ENCODE results near the gene GCN1. TPM values are rescaled to one million over a fixed set of nuclear protein-coding genes. Genes with fewer than 3 reads are reported as not detected.

Gene GCN1
- polyA plus RNA-seq, 3 donors, result 5.0 to 22.1 (median 8.3) TPM

DNA sequence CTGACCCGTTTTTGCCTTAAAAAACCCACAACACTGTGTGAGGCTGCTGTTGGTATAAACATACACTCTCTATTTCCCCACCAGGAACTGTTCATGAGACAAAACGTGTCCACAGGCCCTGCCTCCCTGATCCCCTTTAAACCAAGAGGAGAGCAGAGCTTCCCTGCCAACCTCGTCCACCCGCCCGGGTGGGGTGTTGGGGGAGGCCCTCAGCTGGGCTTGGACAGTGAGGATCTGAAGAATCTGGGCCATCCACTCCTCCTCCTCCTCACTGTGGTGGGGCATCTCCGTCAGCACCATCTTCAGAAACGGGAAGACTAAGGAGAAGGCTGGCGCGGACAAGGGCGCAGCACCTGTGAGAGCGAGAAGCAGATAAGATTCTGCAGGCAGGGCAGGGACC, 36.8 kb downstream of the GCN1 start:
- Histone ChIP-seq H3K79me2 (ENCODE audit: insufficient read depth, low read length) (no peaks in the 10 kb centered on the region), H3K27me3 (ENCODE audit: control insufficient read depth in 2 of 2, insufficient read depth in 2 of 2, low read length in 2 of 2) (no peaks in the 10 kb centered on the region), H3K27ac (ENCODE audit: low read depth in 1 of 2, low read length in 2 of 2) (no peak overlapping the region), H4K20me1 (ENCODE audit: insufficient read depth, low read length) (no peaks in the 10 kb centered on the region), H3K4me3 (replicated peaks in 1 of 3; ENCODE audit: low read depth in 2 of 3, low read length in 3 of 3) (no peak overlapping the region), H3K4me1 (ENCODE audit: control insufficient read depth in 1 of 2, insufficient read depth in 2 of 2, low read length in 2 of 2) (no peaks in the 10 kb centered on the region), H3K9ac (ENCODE audit: insufficient read depth, low read length, poor library complexity, severe bottlenecking) (no peak overlapping the region), H3K9me3 (replicated peaks in 1 of 2; ENCODE audit: control insufficient read depth in 1 of 2, insufficient read depth in 1 of 2, low read length in 2 of 2) (no peaks in the 10 kb centered on the region), H2AFZ (ENCODE audit: insufficient read depth, low read depth, low read length, poor library complexity, severe bottlenecking) (no peak overlapping the region), H3K36me3 (replicated peaks in 1 of 2; ENCODE audit: control insufficient read depth in 1 of 2, insufficient read depth in 2 of 2, low read length in 2 of 2) (peaks cover 98 to 100% of the 10 kb centered on the region in 2 donors), H3K4me2 (replicated peaks; ENCODE audit: extremely low read depth, low read length, poor library complexity, severe bottlenecking) (no peak overlapping the region)
- Mint-ChIP-seq H3K4me3 (no peak overlapping the region), H3K27ac (peak overlapping the region in 2 of 7 donors; percentile 5 to 32), H3K4me1 (no peaks in the 10 kb centered on the region), H3K36me3 (peaks cover 95 to 99% of the 10 kb centered on the region in 2 donors), H3K9me3 (no peaks in the 10 kb centered on the region), H3K27me3 (ENCODE audit: low read depth in 3 of 3) (no peaks in the 10 kb centered on the region)
- DNase-seq, result no peak
- WGBS (ENCODE audit: insufficient coverage), result 100% methylated on average over 6 of the region's 11 CpGs
- intact Hi-C loops (cut with micrococcal nuclease), result no loop called here
- TF ChIP-seq CTCF (IDR thresholded peaks at IDR 0.05), result no peak

- no peaks in the 10 kb centered on the region for H3K4me1 Mint-ChIP-seq
Measured at GRCh38 chr12:120156315-120157259, 37.9 kb downstream of the GCN1 start.

More at GRCh38 chr12:120156315-120157259, 37.9 kb downstream of the GCN1 start:
- Histone ChIP-seq H3K9ac (ENCODE audit: insufficient read depth, low read length, poor library complexity, severe bottlenecking) (no peak overlapping the region), H3K36me3 (replicated peaks in 1 of 2; ENCODE audit: control insufficient read depth in 1 of 2, insufficient read depth in 2 of 2, low read length in 2 of 2) (peaks cover 92 to 95% of the 10 kb centered on the region in 2 donors), H2AFZ (ENCODE audit: insufficient read depth, low read depth, low read length, poor library complexity, severe bottlenecking) (no peak overlapping the region), H3K9me3 (replicated peaks in 1 of 2; ENCODE audit: control insufficient read depth in 1 of 2, insufficient read depth in 1 of 2, low read length in 2 of 2) (no peaks in the 10 kb centered on the region), H3K4me2 (replicated peaks; ENCODE audit: extremely low read depth, low read length, poor library complexity, severe bottlenecking) (no peak overlapping the region), H3K79me2 (ENCODE audit: insufficient read depth, low read length) (no peaks in the 10 kb centered on the region), H3K27me3 (ENCODE audit: control insufficient read depth in 2 of 2, insufficient read depth in 2 of 2, low read length in 2 of 2) (no peaks in the 10 kb centered on the region), H3K27ac (ENCODE audit: low read depth in 1 of 2, low read length in 2 of 2) (no peak overlapping the region), H3K4me1 (ENCODE audit: control insufficient read depth in 1 of 2, insufficient read depth in 2 of 2, low read length in 2 of 2) (no peaks in the 10 kb centered on the region), H4K20me1 (ENCODE audit: insufficient read depth, low read length) (no peaks in the 10 kb centered on the region), H3K4me3 (replicated peaks in 1 of 3; ENCODE audit: low read depth in 2 of 3, low read length in 3 of 3) (no peak overlapping the region)
- intact Hi-C loops (cut with micrococcal nuclease), result no loop called here
- DNase-seq, result no peak
- Mint-ChIP-seq H3K27me3 (ENCODE audit: low read depth in 3 of 3) (no peaks in the 10 kb centered on the region), H3K27ac (peak overlapping the region in 1 of 7 donors; percentile 18), H3K36me3 (peaks cover 89 to 95% of the 10 kb centered on the region in 2 donors), H3K4me3 (no peak overlapping the region), H3K9me3 (no peaks in the 10 kb centered on the region)
- 100% methylated on average over 10 of the region's 22 CpGs for WGBS (ENCODE audit: insufficient coverage)
- no peak for TF ChIP-seq CTCF (IDR thresholded peaks at IDR 0.05)
